Measurements from ENCODE around the gene GPRC5B. TPM values are rescaled to one million over a fixed set of nuclear protein-coding genes. Genes with fewer than 3 reads are reported as not detected.

Gene GPRC5B
- total RNA-seq, 2 experiments from 2014 or later = 0.09 TPM; not detected in 1

- DNase-seq (no peak), ATAC-seq (ENCODE audit: low read depth) (no peak)
- Mint-ChIP-seq H3K9me3 (no peaks in the 10 kb centered on the region), H3K27ac (no peak overlapping the region), H3K36me3 (no peaks in the 10 kb centered on the region), H3K4me3 (no peak overlapping the region), H3K4me1 (no peaks in the 10 kb centered on the region), H3K27me3 (peaks cover 3% of the 10 kb centered on the region)
- POLR2A ChIA-PET = interaction anchor here (0.6 to 0.7 kb wide), 2 partner anchors 52 to 451 kb away, joined by 4 read pairs; no protein-coding TSS in a partner anchor
Observed at GRCh38 chr16:19857593-19858339, 26.9 kb downstream of the GPRC5B start.

GRCh38 chr16:19856120-19856519 is 28.5 kb downstream of the GPRC5B start:
- H3K36me3 Mint-ChIP-seq = no peaks in the 10 kb centered on the region
- H3K4me1 Mint-ChIP-seq = no peaks in the 10 kb centered on the region
- no peak overlapping the region for H3K4me3 Mint-ChIP-seq
- no peaks in the 10 kb centered on the region for H3K9me3 Mint-ChIP-seq
- peaks cover 3% of the 10 kb centered on the region for H3K27me3 Mint-ChIP-seq
- ATAC-seq (ENCODE audit: low read depth) (no peak), DNase-seq (no peak)
- no peak overlapping the region for H3K27ac Mint-ChIP-seq
- POLR2A ChIA-PET = no interaction called here

- Mint-ChIP-seq H3K4me3 (no peak overlapping the region), H3K27ac (no peak overlapping the region), H3K4me1 (no peaks in the 10 kb centered on the region), H3K27me3 (peaks cover 3% of the 10 kb centered on the region), H3K36me3 (no peaks in the 10 kb centered on the region), H3K9me3 (no peaks in the 10 kb centered on the region)
- ATAC-seq (ENCODE audit: low read depth) (no peak), DNase-seq (no peak)
- POLR2A ChIA-PET = no interaction called here
Observed at GRCh38 chr16:19854543-19854876, 30.1 kb downstream of the GPRC5B start.

- H3K4me3 Mint-ChIP-seq = no peak overlapping the region
- DNase-seq (no peak), ATAC-seq (ENCODE audit: low read depth) (no peak)
- no peaks in the 10 kb centered on the region for H3K36me3 Mint-ChIP-seq
- H3K4me1 Mint-ChIP-seq = no peaks in the 10 kb centered on the region
- POLR2A ChIA-PET = no interaction called here
- H3K27ac Mint-ChIP-seq = no peak overlapping the region
- H3K27me3 Mint-ChIP-seq = peaks cover 3% of the 10 kb centered on the region
- no peaks in the 10 kb centered on the region for H3K9me3 Mint-ChIP-seq
Observed at GRCh38 chr16:19853742-19854542, 30.7 kb downstream of the GPRC5B start.

- Mint-ChIP-seq H3K9me3 (no peaks in the 10 kb centered on the region), H3K4me1 (no peaks in the 10 kb centered on the region), H3K4me3 (no peak overlapping the region), H3K27me3 (peaks cover 3% of the 10 kb centered on the region), H3K36me3 (no peaks in the 10 kb centered on the region), H3K27ac (no peak overlapping the region)
- ATAC-seq (ENCODE audit: low read depth) (no peak), DNase-seq (no peak)
- POLR2A ChIA-PET = interaction anchor here (0.6 kb wide), 1 partner anchor 23 kb away, joined by 3 read pairs; no protein-coding TSS in a partner anchor
Observed at GRCh38 chr16:19853132-19853741, 31.4 kb downstream of the GPRC5B start.

- no peak overlapping the region for H3K4me3 Mint-ChIP-seq
- H3K27me3 Mint-ChIP-seq = peaks cover 7% of the 10 kb centered on the region
- DNase-seq (no peak), ATAC-seq (ENCODE audit: low read depth) (no peak)
- H3K27ac Mint-ChIP-seq = no peak overlapping the region
- no peaks in the 10 kb centered on the region for H3K36me3 Mint-ChIP-seq
- H3K4me1 Mint-ChIP-seq = no peaks in the 10 kb centered on the region
- H3K9me3 Mint-ChIP-seq = no peaks in the 10 kb centered on the region
- POLR2A ChIA-PET = no interaction called here
Observed at GRCh38 chr16:19851476-19851875, 33.2 kb downstream of the GPRC5B start.

- H3K27ac Mint-ChIP-seq = no peak overlapping the region
- DNase-seq (no peak), ATAC-seq (ENCODE audit: low read depth) (no peak)
- H3K9me3 Mint-ChIP-seq = no peaks in the 10 kb centered on the region
- H3K27me3 Mint-ChIP-seq = peaks cover 7% of the 10 kb centered on the region
- no peaks in the 10 kb centered on the region for H3K4me1 Mint-ChIP-seq
- H3K36me3 Mint-ChIP-seq = no peaks in the 10 kb centered on the region
- POLR2A ChIA-PET = no interaction called here
- no peak overlapping the region for H3K4me3 Mint-ChIP-seq
Observed at GRCh38 chr16:19850131-19850817, 34.4 kb downstream of the GPRC5B start.

- no peak overlapping the region for H3K27ac Mint-ChIP-seq
- ATAC-seq (ENCODE audit: low read depth) (no peak), DNase-seq (no peak)
- H3K4me1 Mint-ChIP-seq = no peaks in the 10 kb centered on the region
- no peaks in the 10 kb centered on the region for H3K36me3 Mint-ChIP-seq
- H3K4me3 Mint-ChIP-seq = no peak overlapping the region
- no peaks in the 10 kb centered on the region for H3K9me3 Mint-ChIP-seq
- POLR2A ChIA-PET = no interaction called here
- H3K27me3 Mint-ChIP-seq = peaks cover 7% of the 10 kb centered on the region
Observed at GRCh38 chr16:19848756-19849155, 35.9 kb downstream of the GPRC5B start.

GRCh38 chr16:19846436-19846835 is 38.2 kb downstream of the GPRC5B start:
- Mint-ChIP-seq H3K36me3 (no peaks in the 10 kb centered on the region), H3K27me3 (peaks cover 7% of the 10 kb centered on the region), H3K9me3 (no peaks in the 10 kb centered on the region), H3K4me3 (no peak overlapping the region), H3K4me1 (no peaks in the 10 kb centered on the region), H3K27ac (no peak overlapping the region)
- ATAC-seq (ENCODE audit: low read depth) (no peak), DNase-seq (no peak)
- POLR2A ChIA-PET = no interaction called here

- Mint-ChIP-seq H3K4me1 (no peaks in the 10 kb centered on the region), H3K9me3 (no peaks in the 10 kb centered on the region), H3K4me3 (no peak overlapping the region), H3K27ac (no peak overlapping the region), H3K36me3 (no peaks in the 10 kb centered on the region), H3K27me3 (peaks cover 11% of the 10 kb centered on the region)
- ATAC-seq (ENCODE audit: low read depth) (no peak), DNase-seq (no peak)
- POLR2A ChIA-PET = no interaction called here
Observed at GRCh38 chr16:19844945-19845641, 39.6 kb downstream of the GPRC5B start.

GRCh38 chr16:19843371-19843770 is 41.3 kb downstream of the GPRC5B start:
- no peak overlapping the region for H3K4me3 Mint-ChIP-seq
- no peak for DNase-seq
- H3K36me3 Mint-ChIP-seq = no peaks in the 10 kb centered on the region
- H3K4me1 Mint-ChIP-seq = no peaks in the 10 kb centered on the region
- no peaks in the 10 kb centered on the region for H3K9me3 Mint-ChIP-seq
- POLR2A ChIA-PET = interaction anchor here (0.6 kb wide), 1 partner anchor 209 kb away, joined by 3 read pairs; no protein-coding TSS in a partner anchor
- H3K27ac Mint-ChIP-seq = no peak overlapping the region
- ATAC-seq (ENCODE audit: low read depth) = no peak
- peaks cover 11% of the 10 kb centered on the region for H3K27me3 Mint-ChIP-seq

- peaks cover 11% of the 10 kb centered on the region for H3K27me3 Mint-ChIP-seq
- DNase-seq (no peak), ATAC-seq (ENCODE audit: low read depth) (no peak)
- no peaks in the 10 kb centered on the region for H3K36me3 Mint-ChIP-seq
- POLR2A ChIA-PET = interaction anchor here (0.6 kb wide), 1 partner anchor 208 kb away, joined by 3 read pairs; no protein-coding TSS in a partner anchor
- H3K4me3 Mint-ChIP-seq = no peak overlapping the region
- no peak overlapping the region for H3K27ac Mint-ChIP-seq
- H3K4me1 Mint-ChIP-seq = no peaks in the 10 kb centered on the region
- no peaks in the 10 kb centered on the region for H3K9me3 Mint-ChIP-seq
Observed at GRCh38 chr16:19842426-19843157, 42.1 kb downstream of the GPRC5B start.
